Measurements from ENCODE around the gene SCAANT1.

SCAANT1 gene

DNA sequence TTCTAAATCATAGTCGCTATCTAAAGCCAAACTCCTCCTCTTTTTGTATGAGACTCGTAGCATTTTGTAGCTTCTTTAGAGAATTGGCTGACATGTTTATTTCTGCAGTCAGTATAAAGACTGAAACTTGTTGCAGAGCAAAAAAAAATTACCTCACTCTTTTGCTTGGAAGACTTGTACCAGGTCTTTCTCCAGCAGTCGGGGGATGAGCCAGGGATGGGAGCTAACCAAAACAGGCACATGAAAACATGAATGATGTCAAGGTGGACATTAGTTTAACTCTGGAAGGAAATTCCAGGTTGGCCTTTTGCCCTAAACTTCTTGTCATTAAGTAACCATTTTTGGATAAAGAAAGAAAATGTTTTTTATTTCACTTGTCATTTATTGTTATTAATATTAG, 47.0 kb upstream of the SCAANT1 start:
- Histone ChIP-seq H3K27ac (ENCODE audit: low read depth, low read length) (no peak overlapping the region), H3K9me2 (replicated peaks; ENCODE audit: control insufficient read depth, low read length) (no peaks in the 10 kb centered on the region), H3K27me3 (ENCODE audit: control insufficient read depth, low read length) (no peaks in the 10 kb centered on the region), H3K36me3 (ENCODE audit: control insufficient read depth, low read length) (peaks cover 17% of the 10 kb centered on the region), H3K4me1 (ENCODE audit: control insufficient read depth, low read length) (peaks cover 36% of the 10 kb centered on the region), H3F3A (ENCODE audit: control insufficient read depth, insufficient read depth) (peaks cover 4% of the 10 kb centered on the region; the same call in 1 of the 2 replicates), H3K9me3 (ENCODE audit: control insufficient read depth, insufficient read depth, low read length) (no peaks in the 10 kb centered on the region), H3K4me2 (ENCODE audit: low read length) (peak overlapping the region; percentile 44; the same call in 1 of the 2 replicates), H3K79me2 (ENCODE audit: control insufficient read depth, low read length) (peaks cover 33% of the 10 kb centered on the region), H3K4me3 (ENCODE audit: low read length) (no peak overlapping the region), H4K20me1 (ENCODE audit: control insufficient read depth, insufficient read depth, low read depth, low read length) (no peaks in the 10 kb centered on the region)
- no peak for TF ChIP-seq EZH2phosphoT487 (IDR thresholded peaks at IDR 0.05; ENCODE audit: borderline replicate concordance, low read length)
- TF ChIP-seq, protein P1, sequence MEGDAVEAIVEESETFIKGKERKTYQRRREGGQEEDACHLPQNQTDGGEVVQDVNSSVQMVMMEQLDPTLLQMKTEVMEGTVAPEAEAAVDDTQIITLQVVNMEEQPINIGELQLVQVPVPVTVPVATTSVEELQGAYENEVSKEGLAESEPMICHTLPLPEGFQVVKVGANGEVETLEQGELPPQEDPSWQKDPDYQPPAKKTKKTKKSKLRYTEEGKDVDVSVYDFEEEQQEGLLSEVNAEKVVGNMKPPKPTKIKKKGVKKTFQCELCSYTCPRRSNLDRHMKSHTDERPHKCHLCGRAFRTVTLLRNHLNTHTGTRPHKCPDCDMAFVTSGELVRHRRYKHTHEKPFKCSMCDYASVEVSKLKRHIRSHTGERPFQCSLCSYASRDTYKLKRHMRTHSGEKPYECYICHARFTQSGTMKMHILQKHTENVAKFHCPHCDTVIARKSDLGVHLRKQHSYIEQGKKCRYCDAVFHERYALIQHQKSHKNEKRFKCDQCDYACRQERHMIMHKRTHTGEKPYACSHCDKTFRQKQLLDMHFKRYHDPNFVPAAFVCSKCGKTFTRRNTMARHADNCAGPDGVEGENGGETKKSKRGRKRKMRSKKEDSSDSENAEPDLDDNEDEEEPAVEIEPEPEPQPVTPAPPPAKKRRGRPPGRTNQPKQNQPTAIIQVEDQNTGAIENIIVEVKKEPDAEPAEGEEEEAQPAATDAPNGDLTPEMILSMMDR (IDR thresholded peaks at IDR 0.05; ENCODE audit: low read depth, low read length, poor library complexity, severe bottlenecking), result no peak

DNA sequence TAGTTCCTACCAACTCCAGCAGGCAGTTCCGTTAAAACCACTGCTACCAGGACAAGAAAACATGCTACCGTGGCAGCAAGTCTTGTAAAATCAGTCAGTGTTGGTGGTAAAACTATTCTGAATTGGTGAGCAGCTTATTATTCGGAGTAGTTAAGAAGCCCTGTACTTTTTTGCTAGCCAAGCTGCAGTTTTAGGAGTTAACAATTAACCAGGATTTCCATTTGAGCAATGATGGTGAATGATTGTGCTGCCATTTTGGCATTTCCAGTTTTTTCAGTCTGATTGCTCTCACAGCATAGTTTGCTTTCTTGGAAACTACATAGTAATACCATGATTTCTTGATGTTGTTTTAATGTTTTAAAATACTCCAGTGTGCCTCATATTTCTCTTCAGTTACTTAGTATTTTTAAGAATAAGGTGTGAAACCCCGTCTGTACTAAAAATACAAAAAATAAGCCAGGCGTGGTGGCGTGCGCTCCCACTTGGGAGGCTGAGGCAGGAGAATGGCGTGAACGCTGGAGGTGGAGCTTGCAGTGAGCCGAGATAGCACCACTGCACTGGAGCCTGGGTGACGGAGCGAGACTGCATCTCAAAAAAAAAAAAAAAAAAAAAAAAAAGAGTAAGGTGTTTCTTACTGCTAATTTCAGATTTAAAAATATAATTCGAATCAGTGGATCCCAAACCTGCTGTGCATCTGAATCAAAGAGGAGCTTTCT, 43.8 kb upstream of the SCAANT1 start:
- Histone ChIP-seq H3K79me2 (ENCODE audit: control insufficient read depth, low read length) (peaks cover 32% of the 10 kb centered on the region), H3F3A (ENCODE audit: control insufficient read depth, insufficient read depth) (peaks cover 4% of the 10 kb centered on the region; the same call in 1 of the 2 replicates), H3K27ac (ENCODE audit: low read depth, low read length) (no peak overlapping the region), H3K4me1 (ENCODE audit: control insufficient read depth, low read length) (peaks cover 36% of the 10 kb centered on the region), H3K4me3 (ENCODE audit: low read length) (no peak overlapping the region), H3K36me3 (ENCODE audit: control insufficient read depth, low read length) (peaks cover 31% of the 10 kb centered on the region), H3K4me2 (ENCODE audit: low read length) (no peak overlapping the region), H3K27me3 (ENCODE audit: control insufficient read depth, low read length) (no peaks in the 10 kb centered on the region), H4K20me1 (ENCODE audit: control insufficient read depth, insufficient read depth, low read depth, low read length) (no peaks in the 10 kb centered on the region), H3K9me3 (ENCODE audit: control insufficient read depth, insufficient read depth, low read length) (no peaks in the 10 kb centered on the region), H3K9me2 (replicated peaks; ENCODE audit: control insufficient read depth, low read length) (no peaks in the 10 kb centered on the region)
- TF ChIP-seq EZH2phosphoT487 (IDR thresholded peaks at IDR 0.05; ENCODE audit: borderline replicate concordance, low read length), result no peak
- TF ChIP-seq, protein P1 (IDR thresholded peaks at IDR 0.05; ENCODE audit: low read depth, low read length, poor library complexity, severe bottlenecking), result no peak

DNA sequence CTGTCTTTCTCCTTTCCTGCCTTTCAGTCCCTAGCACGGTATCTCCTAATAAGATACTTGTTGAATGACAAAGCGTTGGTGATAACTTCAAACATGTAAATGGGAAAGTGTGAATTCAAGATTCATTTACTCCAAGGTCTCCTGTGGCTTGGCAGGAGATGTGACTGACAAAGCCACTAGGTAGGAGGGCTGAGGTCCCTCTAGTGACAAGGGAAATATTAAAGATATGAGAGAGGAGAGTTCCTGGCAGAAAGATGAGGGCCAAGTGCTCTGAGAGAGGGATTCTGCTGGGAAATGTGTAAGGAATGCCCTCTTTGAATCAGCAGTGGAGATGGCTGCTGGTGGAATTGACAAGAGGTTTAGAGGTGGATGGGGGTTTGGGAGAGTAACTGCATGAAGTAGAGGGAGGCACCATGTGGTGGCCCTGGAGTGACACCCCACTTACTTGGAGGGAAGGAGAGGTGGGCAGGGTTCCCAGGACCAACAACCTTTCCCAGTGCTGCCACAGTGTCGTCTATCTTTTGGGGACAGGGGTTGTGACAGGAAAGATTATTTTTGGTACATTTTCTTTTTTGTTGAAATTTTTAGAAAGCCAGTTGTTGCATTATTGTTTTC, 43.0 kb upstream of the SCAANT1 start:
- Histone ChIP-seq H3F3A (ENCODE audit: control insufficient read depth, insufficient read depth) (peaks cover 4% of the 10 kb centered on the region; the same call in 1 of the 2 replicates), H3K9me2 (replicated peaks; ENCODE audit: control insufficient read depth, low read length) (no peaks in the 10 kb centered on the region), H4K20me1 (ENCODE audit: control insufficient read depth, insufficient read depth, low read depth, low read length) (no peaks in the 10 kb centered on the region), H3K27ac (ENCODE audit: low read depth, low read length) (no peak overlapping the region), H3K4me3 (ENCODE audit: low read length) (no peak overlapping the region), H3K79me2 (ENCODE audit: control insufficient read depth, low read length) (peaks cover 31% of the 10 kb centered on the region), H3K9me3 (ENCODE audit: control insufficient read depth, insufficient read depth, low read length) (no peaks in the 10 kb centered on the region), H3K4me2 (ENCODE audit: low read length) (no peak overlapping the region), H3K4me1 (ENCODE audit: control insufficient read depth, low read length) (peaks cover 33% of the 10 kb centered on the region), H3K27me3 (ENCODE audit: control insufficient read depth, low read length) (no peaks in the 10 kb centered on the region), H3K36me3 (ENCODE audit: control insufficient read depth, low read length) (peaks cover 33% of the 10 kb centered on the region)
- TF ChIP-seq, protein P1 (IDR thresholded peaks at IDR 0.05; ENCODE audit: low read depth, low read length, poor library complexity, severe bottlenecking), result no peak
- no peak for TF ChIP-seq EZH2phosphoT487 (IDR thresholded peaks at IDR 0.05; ENCODE audit: borderline replicate concordance, low read length)

Data from DOHH2 (cell line).